ENCODE results near the gene KYAT1. TPM values are rescaled to one million over a fixed set of nuclear protein-coding genes. Genes with fewer than 3 reads are reported as not detected.

KYAT1 gene
- total RNA-seq, 1 experiment from 2014 or later = 27.6 TPM

DNA sequence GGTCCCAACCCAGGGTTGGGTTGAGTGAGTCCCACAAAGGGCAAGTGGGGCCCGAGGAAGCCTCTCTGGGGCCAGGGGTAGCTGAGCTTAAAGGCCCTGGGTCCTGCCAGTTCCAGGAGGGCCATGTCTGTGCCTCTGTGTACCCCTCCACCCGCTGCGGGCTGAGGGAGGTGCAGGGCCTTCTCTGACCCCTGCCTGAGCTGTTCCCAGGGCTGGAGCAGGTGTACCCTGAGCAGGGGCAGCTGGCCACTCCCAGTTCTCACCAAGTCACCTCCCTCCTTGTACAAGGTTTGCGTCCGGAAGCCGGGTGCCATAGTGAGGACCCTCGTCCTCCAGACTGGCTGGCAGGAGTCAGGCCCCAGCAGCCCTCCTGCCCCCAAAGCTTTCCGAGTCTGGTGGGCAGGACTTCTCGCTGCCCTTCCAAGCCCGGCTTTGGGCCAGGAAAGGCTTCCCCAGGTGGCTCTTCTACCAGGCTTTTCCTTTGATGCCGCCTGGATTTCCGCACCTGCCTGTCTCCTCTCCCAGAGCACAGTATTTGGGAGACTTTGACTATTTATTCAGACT, 72.6 kb downstream of the KYAT1 start:
- H3F3A ChIP-seq (ENCODE audit: insufficient read depth, low read depth) = 0 out of 2 replicates have a peak, but pooled peaks cover 6% of the 10 kb centered on the region
- no peak for DNase-seq
- no peaks in the 10 kb centered on the region for H3K9me3 ChIP-seq (ENCODE audit: insufficient read depth, low read depth)
- no peak overlapping the region for H3K4me2 ChIP-seq
- no peak overlapping the region for H3K4me3 ChIP-seq
- no peaks in the 10 kb centered on the region for H3K9me2 ChIP-seq (ENCODE audit: insufficient read depth)
- H2AFZ ChIP-seq = no peak overlapping the region
- ChIA-PET POLR2A (ENCODE audit: unreplicated experiment) (no interaction called here), CTCF (no interaction called here)
- no peaks in the 10 kb centered on the region for H3K4me1 ChIP-seq (replicated peaks; ENCODE audit: insufficient read depth)
- H4K20me1 ChIP-seq (ENCODE audit: insufficient read depth) = no peaks in the 10 kb centered on the region
- H3K36me3 ChIP-seq (ENCODE audit: low read depth) = peaks cover 9% of the 10 kb centered on the region; the same call in 1 of the 2 replicates
- no peak for TF ChIP-seq EZH2 (IDR thresholded peaks at IDR 0.05; ENCODE audit: low read depth)
- TF ChIP-seq, protein P1, sequence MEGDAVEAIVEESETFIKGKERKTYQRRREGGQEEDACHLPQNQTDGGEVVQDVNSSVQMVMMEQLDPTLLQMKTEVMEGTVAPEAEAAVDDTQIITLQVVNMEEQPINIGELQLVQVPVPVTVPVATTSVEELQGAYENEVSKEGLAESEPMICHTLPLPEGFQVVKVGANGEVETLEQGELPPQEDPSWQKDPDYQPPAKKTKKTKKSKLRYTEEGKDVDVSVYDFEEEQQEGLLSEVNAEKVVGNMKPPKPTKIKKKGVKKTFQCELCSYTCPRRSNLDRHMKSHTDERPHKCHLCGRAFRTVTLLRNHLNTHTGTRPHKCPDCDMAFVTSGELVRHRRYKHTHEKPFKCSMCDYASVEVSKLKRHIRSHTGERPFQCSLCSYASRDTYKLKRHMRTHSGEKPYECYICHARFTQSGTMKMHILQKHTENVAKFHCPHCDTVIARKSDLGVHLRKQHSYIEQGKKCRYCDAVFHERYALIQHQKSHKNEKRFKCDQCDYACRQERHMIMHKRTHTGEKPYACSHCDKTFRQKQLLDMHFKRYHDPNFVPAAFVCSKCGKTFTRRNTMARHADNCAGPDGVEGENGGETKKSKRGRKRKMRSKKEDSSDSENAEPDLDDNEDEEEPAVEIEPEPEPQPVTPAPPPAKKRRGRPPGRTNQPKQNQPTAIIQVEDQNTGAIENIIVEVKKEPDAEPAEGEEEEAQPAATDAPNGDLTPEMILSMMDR (conservative IDR thresholded peaks at IDR 0.05) = no peak
- no peak overlapping the region for H3K27ac ChIP-seq
- H3K27me3 ChIP-seq (ENCODE audit: insufficient read depth, low read depth) = no peaks in the 10 kb centered on the region
- no peaks in the 10 kb centered on the region for H3K79me2 ChIP-seq (ENCODE audit: low read depth)
- no TSS peak for BruUV-seq (replicated peaks)
- intact Hi-C loops (cut with micrococcal nuclease; ENCODE audit: unreplicated experiment) = no loop called here

DNA sequence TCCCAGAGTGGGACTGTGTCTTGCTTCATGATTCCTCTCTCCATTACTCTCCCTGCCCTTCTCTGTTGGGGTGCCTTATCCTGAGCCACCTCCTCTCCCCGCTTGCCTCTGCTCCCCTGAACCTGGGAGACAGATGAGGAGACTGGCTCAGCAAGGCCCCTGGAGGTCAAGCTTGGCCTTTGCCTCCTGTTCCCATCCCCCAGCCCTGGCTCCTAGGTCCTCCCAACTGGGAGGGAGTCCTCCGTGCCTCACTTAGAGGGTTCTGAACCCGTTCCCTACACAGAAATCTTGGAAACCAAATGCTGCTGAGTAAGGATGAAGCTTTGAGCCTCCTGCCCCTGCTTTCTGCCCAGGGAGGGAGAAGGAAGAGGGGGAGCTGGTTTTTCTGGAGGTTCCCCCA, 73.2 kb downstream of the KYAT1 start:
- Histone ChIP-seq H3K4me2 (no peak overlapping the region), H3K9me3 (ENCODE audit: insufficient read depth, low read depth) (no peaks in the 10 kb centered on the region), H3K9me2 (ENCODE audit: insufficient read depth) (no peaks in the 10 kb centered on the region), H3K79me2 (ENCODE audit: low read depth) (no peaks in the 10 kb centered on the region), H3K27ac (no peak overlapping the region), H3K4me1 (replicated peaks; ENCODE audit: insufficient read depth) (no peaks in the 10 kb centered on the region), H3K36me3 (ENCODE audit: low read depth) (peaks cover 9% of the 10 kb centered on the region; the same call in 1 of the 2 replicates), H2AFZ (no peak overlapping the region), H3K4me3 (no peak overlapping the region), H4K20me1 (ENCODE audit: insufficient read depth) (no peaks in the 10 kb centered on the region), H3F3A (ENCODE audit: insufficient read depth, low read depth) (0 out of 2 replicates have a peak, but pooled peaks cover 6% of the 10 kb centered on the region), H3K27me3 (ENCODE audit: insufficient read depth, low read depth) (no peaks in the 10 kb centered on the region)
- TF ChIP-seq, protein P1 (conservative IDR thresholded peaks at IDR 0.05) = no peak
- TF ChIP-seq EZH2 (IDR thresholded peaks at IDR 0.05; ENCODE audit: low read depth) = no peak
- intact Hi-C loops (cut with micrococcal nuclease; ENCODE audit: unreplicated experiment) = no loop called here
- no peak for DNase-seq
- ChIA-PET POLR2A (ENCODE audit: unreplicated experiment) (no interaction called here), CTCF (no interaction called here)
- BruUV-seq (replicated peaks) = no TSS peak

DNA sequence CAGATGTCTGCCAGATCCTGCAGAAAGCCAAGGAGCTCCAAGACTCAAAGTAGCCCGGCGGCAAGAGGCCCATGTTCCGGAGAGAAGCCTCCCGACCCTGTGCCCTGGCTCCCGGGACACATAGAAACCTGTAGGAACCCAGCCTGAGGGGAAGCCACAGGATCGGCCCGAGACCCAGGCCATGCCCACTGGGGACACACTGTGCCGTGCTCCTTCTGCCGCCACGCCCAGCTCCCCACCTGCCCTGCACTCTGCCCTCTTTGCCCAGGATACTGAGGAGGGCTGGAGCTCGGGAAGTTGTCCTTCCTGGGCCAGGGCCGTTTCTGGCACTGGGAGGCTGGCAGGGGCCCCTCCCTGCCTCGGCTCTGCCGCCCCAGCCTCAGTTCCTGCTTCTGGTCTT, 73.9 kb downstream of the KYAT1 start:
- no peak overlapping the region for H2AFZ ChIP-seq
- no peaks in the 10 kb centered on the region for H3K9me2 ChIP-seq (ENCODE audit: insufficient read depth)
- no peaks in the 10 kb centered on the region for H3K27me3 ChIP-seq (ENCODE audit: insufficient read depth, low read depth)
- H3K4me1 ChIP-seq (replicated peaks; ENCODE audit: insufficient read depth) = no peaks in the 10 kb centered on the region
- H3K27ac ChIP-seq = no peak overlapping the region
- no peaks in the 10 kb centered on the region for H4K20me1 ChIP-seq (ENCODE audit: insufficient read depth)
- CTCF ChIA-PET = no interaction called here
- H3K4me2 ChIP-seq = no peak overlapping the region
- no peak for TF ChIP-seq EZH2 (IDR thresholded peaks at IDR 0.05; ENCODE audit: low read depth)
- TF ChIP-seq, protein P1 (conservative IDR thresholded peaks at IDR 0.05) = no peak
- POLR2A ChIA-PET (ENCODE audit: unreplicated experiment) = interaction anchor here (0.5 to 0.6 kb wide), 2 partner anchors 25 to 50 kb away, joined by 3 read pairs; no protein-coding TSS in a partner anchor
- intact Hi-C loops (cut with micrococcal nuclease; ENCODE audit: unreplicated experiment) = no loop called here
- H3K4me3 ChIP-seq = no peak overlapping the region
- no peaks in the 10 kb centered on the region for H3K9me3 ChIP-seq (ENCODE audit: insufficient read depth, low read depth)
- H3K36me3 ChIP-seq (ENCODE audit: low read depth) = peaks cover 9% of the 10 kb centered on the region; the same call in 1 of the 2 replicates
- DNase-seq = no peak
- H3F3A ChIP-seq (ENCODE audit: insufficient read depth, low read depth) = 0 out of 2 replicates have a peak, but pooled peaks cover 6% of the 10 kb centered on the region
- no peaks in the 10 kb centered on the region for H3K79me2 ChIP-seq (ENCODE audit: low read depth)
- BruUV-seq (replicated peaks) = no TSS peak

All from PC-9 (cell line).